ENCODE data around the gene MGAM2. TPM values are rescaled to one million over a fixed set of nuclear protein-coding genes. Genes with fewer than 3 reads are reported as not detected.

Gene MGAM2
- polyA plus RNA-seq, 4 donors, result 2.7 to 30.2 (median 6.4) TPM

GRCh38 chr7:142263598-142264380 is 152.3 kb downstream of the MGAM2 start:
- Histone ChIP-seq H3K4me3 (ENCODE audit: low read depth in 1 of 3, low read length in 3 of 3) (no peak overlapping the region), H3K9me3 (ENCODE audit: control insufficient read depth in 2 of 2, insufficient read depth in 1 of 2, low read depth in 1 of 2, low read length in 1 of 2) (no peaks in the 10 kb centered on the region), H3K27me3 (ENCODE audit: control insufficient read depth in 3 of 3, insufficient read depth in 3 of 3, low read length in 3 of 3) (no peaks in the 10 kb centered on the region), H3K36me3 (ENCODE audit: control insufficient read depth in 3 of 3, insufficient read depth in 2 of 3, low read depth in 1 of 3, low read length in 3 of 3) (no peaks in the 10 kb centered on the region), H3K27ac (ENCODE audit: low read depth in 1 of 3, low read length in 2 of 3) (no peak overlapping the region), H3K4me1 (ENCODE audit: control insufficient read depth in 3 of 3, insufficient read depth in 2 of 3, low read depth in 1 of 3, low read length in 2 of 3) (no peaks in the 10 kb centered on the region)
- 74 to 78% (median 75%) methylated on average over 8 of the region's 8 CpGs for WGBS, 3 donors
- DNase-seq (no peak), FAIRE-seq (no peak)

Other genes starting within 250 kb of the MGAM2 start
- not detected for gene OR9A4, start 195.3 kb upstream of the MGAM2 start, polyA plus RNA-seq
- under 1 TPM in 2 of 4 donors, not detected in 2; 0.01 to 0.09 TPM for gene CLEC5A, start 164.7 kb upstream of the MGAM2 start, polyA plus RNA-seq
- gene TAS2R38, start 137.9 kb upstream of the MGAM2 start, polyA plus RNA-seq, result under 1 TPM in 1 of 4 donors, not detected in 3; 0.21 TPM
- 100 to 1,000 TPM in 1 of 4 donors, 10 to 100 TPM in 2, 1 to 10 TPM in 1; 4.9 to 118 (median 51.1) TPM for gene MGAM, start 115.8 kb upstream of the MGAM2 start, polyA plus RNA-seq
- gene PRSS58, start 146.3 kb downstream of the MGAM2 start, polyA plus RNA-seq, result not detected